NCI-H446 treated with DMSO at 0.1 percent for 48 hours (cell line): ENCODE data around the gene ZFP2.

Experiments
- DNase-seq: peaks from one replicate; lab custom pipeline; 2025; lab: John Stamatoyannopoulos, UW

ZFP2 gene

DNA sequence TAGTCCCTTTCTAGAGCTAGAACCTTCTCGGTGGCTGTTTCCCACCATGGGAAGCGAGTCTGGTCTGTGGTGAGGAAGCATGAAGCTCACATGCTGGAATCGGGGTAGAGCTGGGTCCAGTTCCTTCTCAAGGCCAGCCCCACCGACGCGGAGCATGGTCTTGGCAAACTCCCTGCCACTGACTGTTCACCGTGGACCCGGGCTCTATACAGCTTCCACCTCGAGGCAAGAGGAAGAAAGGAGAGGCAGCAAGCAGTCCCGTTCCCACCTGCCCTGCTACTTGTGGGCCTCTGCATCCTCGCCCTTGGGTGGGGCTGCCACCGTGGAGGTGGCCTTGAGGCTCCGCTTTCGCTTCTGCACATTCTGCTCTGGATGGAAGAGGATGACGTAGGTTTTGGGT lies 85.7 kb downstream of the ZFP2 start:
- no peak for DNase-seq
